ENCODE data around the gene ATF6. TPM values are rescaled to one million over a fixed set of nuclear protein-coding genes. Genes with fewer than 3 reads are reported as not detected.

Gene ATF6
- total and polyA plus RNA-seq, 9 of the 15 experiments (the other 6 are each of a cell fraction or from before 2014, with no cell fraction given) = 11.7 to 32.4 (median 20.4) TPM

GRCh38 chr1:161738627-161739287, 27.4 kb upstream of the ATF6 start (continued):
- no peak for TF ChIP-seq GTF3C2 (IDR thresholded peaks at IDR 0.05; ENCODE audit: borderline replicate concordance, extremely low read depth, insufficient read length)
- peak; percentile 89 for TF ChIP-seq DEAF1 (CRISPR knock-in tag; IDR thresholded peaks at IDR 0.05)
- TF ChIP-seq CTCF (IDR thresholded peaks at IDR 0.05 in 2 of 3, conservative IDR thresholded peaks at IDR 0.05 in 1 of 3; ENCODE audit: insufficient read depth in 2 of 3, low read depth in 1 of 3, low read length in 3 of 3) = peak; percentile 79 to 95 (median 88)
- TF ChIP-seq SIX5 (IDR thresholded peaks at IDR 0.05; ENCODE audit: borderline replicate concordance in 1 of 2, insufficient read depth in 1 of 2, low read depth in 1 of 2, low read length in 2 of 2) = no peak
- TF ChIP-seq NCOA4 (IDR thresholded peaks at IDR 0.05; ENCODE audit: partially characterized antibody) = peak; percentile 69
- no peak for TF ChIP-seq ZBTB17 (CRISPR knock-in tag; IDR thresholded peaks at IDR 0.05)
- peak; percentile 94 for TF ChIP-seq ZNF3 (CRISPR knock-in tag; IDR thresholded peaks at IDR 0.05)
- TF ChIP-seq IFI16 (CRISPR knock-in tag; IDR thresholded peaks at IDR 0.05) = no peak
- TF ChIP-seq CCNT2 (IDR thresholded peaks at IDR 0.05; ENCODE audit: borderline replicate concordance, extremely low read depth, insufficient read length, low read depth, low read length) = peak; percentile 15
- TF ChIP-seq ATF7 (IDR thresholded peaks at IDR 0.05) = peak; percentile 73
- no peak for TF ChIP-seq PBX2 (CRISPR knock-in tag; IDR thresholded peaks at IDR 0.05; ENCODE audit: low read depth)
- peak; percentile 81 for TF ChIP-seq PBX2 (tag; conservative IDR thresholded peaks at IDR 0.05; ENCODE audit: low read depth)
- peak in 1 of 2 experiments; percentile 46; a peak in 1 of 4 replicates for TF ChIP-seq HDAC1 (IDR thresholded peaks at IDR 0.05)
- no peak; the same call in 1 of the 2 replicates for TF ChIP-seq ADNP (tag; IDR thresholded peaks at IDR 0.05)
- 0 out of 2 replicates have a peak, but pooled peaks have one; percentile 19 for TF ChIP-seq PHB2 (IDR thresholded peaks at IDR 0.05; ENCODE audit: low read depth)
- TF ChIP-seq FOXJ2 (tag; IDR thresholded peaks at IDR 0.05) = peak; percentile 51; the same call in 1 of the 2 replicates
- TF ChIP-seq KDM1A (IDR thresholded peaks at IDR 0.05) = 0 out of 4 replicates have a peak, but pooled peaks have one; percentile 30 to 33
- TF ChIP-seq ARID2 (IDR thresholded peaks at IDR 0.05) = peak; percentile 98
- 0 out of 2 replicates have a peak, but pooled peaks have one; percentile 38 for TF ChIP-seq LEF1 (IDR thresholded peaks at IDR 0.05)
